Activated CD4-positive, CD25-positive, alpha-beta regulatory T cell treated with anti-CD3 and anti-CD28 coated beads, Interleukin-2, amount 50 U/mL, for 72 hours (primary cell): ENCODE results near the gene JCAD.
"Not testable (repeated sequence)": the region's sequence is repeated elsewhere in the genome, so short reads cannot be mapped to it uniquely, and the experiment has no call there.

ENCODE experiments used
- DNase-seq: peaks from one replicate; pipeline ENCODE4 v3.0.0; 2021

The JCAD gene

DNA sequence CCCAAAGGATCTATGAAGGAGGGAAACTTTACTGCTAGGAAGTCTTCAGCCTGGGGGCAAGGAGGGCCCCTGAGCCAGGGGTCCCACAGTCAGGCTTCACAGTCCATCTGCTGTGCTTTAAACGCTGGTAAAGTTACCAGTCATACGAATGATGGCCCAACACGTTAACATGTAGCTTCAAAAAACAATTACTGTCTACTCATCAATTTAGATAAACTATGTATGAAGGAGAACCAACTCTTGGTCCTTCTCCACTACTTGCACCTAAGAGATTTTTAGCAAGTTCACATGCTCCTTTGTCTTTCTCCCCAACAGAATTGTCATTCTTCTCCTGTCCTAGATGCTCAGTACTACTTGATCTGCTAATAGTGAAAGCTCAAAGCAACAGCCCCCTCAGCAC lies 16.6 kb downstream of the JCAD start:
- no peak for DNase-seq

- DNase-seq: no peak
Measured at GRCh38 chr10:30041196-30042105, 17.9 kb downstream of the JCAD start.

GRCh38 chr10:30040597-30040996 lies 18.8 kb downstream of the JCAD start:
- DNase-seq: no peak

DNA sequence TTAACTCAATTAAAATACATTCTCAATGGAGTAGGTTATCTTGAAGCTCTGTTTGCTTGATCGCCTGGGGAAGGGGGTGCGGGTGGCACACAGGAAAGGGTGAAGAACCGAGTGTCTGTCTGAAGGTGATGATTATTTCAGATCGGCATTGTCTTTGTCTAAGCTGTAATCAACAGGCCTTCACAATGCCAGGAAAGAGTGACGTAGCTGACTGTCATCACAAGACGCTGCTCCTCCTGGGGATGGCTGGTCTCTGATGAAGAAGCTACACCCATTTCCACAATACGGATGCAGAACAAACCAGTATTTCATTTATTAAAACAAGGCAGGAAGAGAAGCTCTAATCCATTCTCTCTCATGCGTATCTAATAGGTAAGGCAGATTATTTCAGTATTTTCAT lies 19.4 kb downstream of the JCAD start:
- no peak for DNase-seq

DNA sequence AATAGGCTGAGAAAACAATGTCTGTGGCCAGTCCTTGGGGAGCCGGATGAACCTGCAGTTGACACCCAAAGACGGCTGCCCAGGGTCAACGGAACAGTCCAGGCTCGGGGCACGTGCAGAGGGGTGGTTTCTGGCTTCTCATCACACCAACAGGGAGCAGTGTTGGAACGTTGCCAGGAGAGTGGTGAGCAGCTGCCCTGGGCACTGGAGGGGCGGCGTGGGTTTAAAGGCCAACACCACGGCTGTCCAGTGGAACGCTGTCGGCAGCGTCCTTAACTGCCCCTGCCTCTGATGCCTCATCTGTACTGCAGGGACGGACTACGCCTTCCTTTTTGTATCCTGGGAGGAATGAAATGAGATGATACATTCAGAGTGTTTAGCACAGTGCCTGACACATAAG lies 19.8 kb downstream of the JCAD start:
- DNase-seq: no peak

GRCh38 chr10:30038781-30039536 lies 20.4 kb downstream of the JCAD start:
- no peak for DNase-seq

DNA sequence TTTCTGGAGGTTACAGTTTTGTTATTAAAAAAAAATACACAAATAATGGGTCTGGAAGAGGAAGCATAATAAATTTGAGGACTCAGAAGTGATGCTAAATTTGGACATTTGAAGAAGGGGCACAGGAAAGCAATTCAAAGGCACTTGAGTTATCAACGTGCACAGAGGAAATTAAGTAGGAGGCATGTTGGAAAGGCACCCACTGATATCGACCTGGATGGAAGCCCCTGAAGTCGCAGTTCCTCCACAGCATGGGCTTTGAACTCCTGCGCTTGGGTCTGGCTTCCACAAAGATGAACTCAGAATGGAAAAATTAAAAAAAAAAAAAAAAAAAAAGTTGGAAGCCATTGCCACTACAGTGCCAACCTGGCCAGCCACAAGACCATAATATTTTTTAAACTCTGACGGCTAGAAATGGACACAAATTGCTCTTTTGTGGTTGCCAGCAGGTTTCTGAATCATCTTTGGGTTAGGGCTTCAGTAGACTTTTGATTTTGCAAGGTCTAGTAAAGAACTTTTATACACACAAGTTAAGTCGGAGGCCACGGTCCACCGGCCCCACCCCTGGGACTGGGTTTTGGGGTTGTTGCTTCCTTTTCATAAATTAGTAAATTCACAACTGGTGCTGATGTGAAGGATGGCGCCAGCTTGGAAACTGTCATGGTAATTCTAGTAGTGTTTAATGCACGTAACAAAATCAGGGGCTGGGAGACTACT lies 21.6 kb downstream of the JCAD start:
- DNase-seq: no peak

- DNase-seq: no peak
Measured at GRCh38 chr10:30036811-30037210, 22.6 kb downstream of the JCAD start.

DNA sequence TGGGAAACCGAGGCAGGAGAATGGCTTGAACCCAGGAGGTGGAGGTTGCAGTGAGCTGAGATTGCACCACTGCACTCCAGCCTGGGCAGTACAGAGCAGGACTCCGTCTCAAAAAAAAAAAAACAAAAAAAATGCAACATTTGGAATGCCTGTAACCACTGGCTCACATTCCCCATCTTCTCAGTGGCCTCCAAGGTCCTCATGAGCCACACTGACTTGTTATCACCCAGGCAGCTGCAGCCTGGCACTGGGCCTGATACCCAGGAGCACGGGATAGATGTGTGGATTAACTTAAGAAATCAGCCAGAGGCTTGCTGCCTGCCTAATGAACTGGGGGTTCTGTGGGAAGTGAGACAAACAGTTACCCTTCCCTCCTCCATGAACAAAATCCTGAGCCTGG lies 23.0 kb downstream of the JCAD start:
- no peak for DNase-seq

DNA sequence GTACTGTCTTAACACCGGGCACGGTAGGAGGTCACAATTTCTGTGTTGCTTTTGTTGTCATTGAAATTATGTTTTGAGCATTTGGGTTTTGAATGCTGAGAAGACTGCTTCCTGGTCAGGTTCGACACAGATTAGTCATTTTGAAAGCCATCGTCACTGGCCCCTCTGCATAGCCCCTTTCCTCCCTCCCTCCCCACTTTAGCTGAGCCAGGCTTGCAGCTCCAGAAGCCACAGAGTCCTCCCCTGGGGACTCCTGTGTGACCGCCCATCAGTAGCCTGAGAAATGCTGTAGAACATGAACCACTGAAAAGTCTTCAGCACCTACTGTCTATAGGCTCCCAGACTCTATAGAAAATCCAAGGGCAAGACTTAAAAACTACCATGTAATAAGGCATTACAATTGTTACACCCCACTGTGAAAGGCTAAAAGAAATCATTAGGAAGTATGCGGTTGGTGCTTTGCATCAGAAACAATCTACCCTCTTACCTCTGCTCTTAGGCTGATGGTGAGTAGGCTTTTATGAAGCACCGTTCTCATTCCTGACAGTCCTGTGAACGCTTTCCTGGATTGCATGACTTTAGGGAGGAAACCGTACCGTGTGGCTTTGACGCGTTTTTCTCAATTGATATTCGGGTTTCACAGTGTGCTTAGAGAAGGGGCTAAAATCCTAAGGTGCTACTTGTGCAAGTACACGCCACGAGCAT lies 24.8 kb downstream of the JCAD start:
- DNase-seq: no peak

DNA sequence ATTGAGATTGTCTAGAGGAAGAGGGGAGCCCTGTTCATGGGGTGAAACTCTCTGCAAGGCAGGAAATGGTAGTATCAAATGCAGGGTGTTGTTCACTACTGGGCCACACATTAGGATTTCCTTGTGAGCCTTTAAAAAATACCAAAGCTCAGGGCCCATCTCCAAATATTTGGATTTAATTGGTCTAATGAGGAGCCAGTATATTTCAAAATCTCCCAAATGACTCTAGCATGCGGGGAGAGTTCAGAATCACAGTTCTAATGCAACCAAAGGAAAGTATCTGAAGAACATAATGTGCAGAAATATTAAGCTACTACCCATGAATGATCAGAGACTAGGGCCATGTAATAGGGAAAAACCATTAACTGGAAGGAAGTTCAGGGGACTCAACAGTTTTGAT lies 27.3 kb downstream of the JCAD start:
- no peak for DNase-seq

DNA sequence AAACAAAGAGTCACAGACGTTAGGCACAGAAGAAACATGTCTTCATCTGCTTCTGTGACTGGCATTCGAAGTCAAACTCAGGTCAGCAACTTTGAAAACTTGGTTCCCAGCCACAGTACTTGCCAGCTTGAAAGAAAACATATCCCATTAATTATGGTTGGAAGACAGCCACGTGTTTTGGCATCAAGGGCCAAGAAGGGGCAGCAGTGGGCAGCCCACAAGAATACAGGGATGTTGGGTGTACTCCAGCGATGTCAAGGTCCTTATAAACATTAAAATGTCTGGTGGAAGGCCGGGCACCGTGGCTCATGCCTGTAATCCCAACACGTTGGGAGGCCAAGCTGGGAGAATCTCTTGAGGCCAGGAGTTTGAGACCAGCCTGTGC lies 29.5 kb downstream of the JCAD start:
- DNase-seq: no peak

- no peak for DNase-seq
Measured at GRCh38 chr10:30029164-30029871, 30.1 kb downstream of the JCAD start.

DNA sequence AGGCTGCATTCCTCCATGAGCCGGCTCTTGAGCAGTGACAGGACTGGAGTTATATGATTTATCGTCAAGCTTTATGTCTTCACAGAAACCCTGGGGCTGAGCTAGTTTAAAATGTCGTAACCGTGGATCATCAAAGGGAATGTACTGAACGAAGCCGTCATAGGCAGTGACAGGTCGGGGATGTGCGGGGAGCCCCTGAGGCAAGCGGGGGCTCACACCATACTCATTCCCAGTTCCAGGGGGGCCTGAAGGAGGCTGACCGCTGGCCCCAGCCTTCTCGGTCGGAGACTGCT lies 30.7 kb downstream of the JCAD start:
- no peak for DNase-seq

- peak; percentile 35 for DNase-seq
Measured at GRCh38 chr10:30028006-30028737, 31.2 kb downstream of the JCAD start.

DNA sequence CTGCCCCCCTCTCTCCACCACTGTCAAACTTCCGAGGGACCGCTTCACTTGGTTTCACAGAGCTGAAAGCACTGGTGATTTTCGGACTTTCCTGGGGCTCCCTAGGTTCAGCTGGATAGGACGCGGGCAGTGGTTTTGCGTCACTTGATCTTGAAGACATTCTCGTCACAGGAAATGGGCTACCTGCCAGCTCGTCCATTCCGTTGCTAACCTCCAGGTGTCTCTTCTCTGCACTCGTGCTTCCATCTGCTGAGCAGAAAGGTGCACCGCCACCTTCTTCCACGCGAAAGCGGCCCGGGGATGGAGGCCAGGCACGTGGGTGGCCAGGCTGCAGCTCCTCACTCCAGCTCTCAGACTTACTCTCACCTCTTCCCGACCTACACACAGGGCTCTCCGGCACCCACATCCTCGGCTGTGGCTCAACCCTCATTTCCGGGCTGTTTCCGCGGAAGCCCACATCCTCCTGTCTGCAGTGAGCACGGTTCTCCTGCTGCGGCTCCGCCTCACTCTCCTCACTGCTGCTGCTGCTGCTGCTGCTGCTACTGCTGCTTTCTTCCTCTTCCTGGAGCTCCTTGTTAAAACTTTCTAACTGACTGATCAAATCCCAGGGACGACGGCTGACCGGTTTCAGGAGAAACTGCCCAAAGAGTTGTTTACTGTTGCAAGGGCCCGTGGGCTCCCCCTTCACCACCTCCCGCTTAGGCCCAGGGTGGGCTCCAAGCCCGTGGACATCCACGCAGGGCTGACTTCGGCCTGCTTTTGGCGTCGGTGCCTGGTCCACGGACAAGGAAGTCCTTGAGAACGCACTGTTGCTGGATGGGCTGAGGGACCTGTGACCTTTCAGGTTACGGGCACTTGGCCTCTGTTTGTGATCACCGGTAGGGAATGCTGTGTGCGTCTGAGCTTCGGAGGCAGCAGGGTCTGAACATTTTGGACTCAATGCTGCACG lies 32.1 kb downstream of the JCAD start:
- peak; percentile 75 for DNase-seq

GRCh38 chr10:30026578-30026977 lies 32.8 kb downstream of the JCAD start:
- no peak for DNase-seq

GRCh38 chr10:30026080-30026479 lies 33.3 kb downstream of the JCAD start:
- no peak for DNase-seq

- not testable (repeated sequence) for DNase-seq
Measured at GRCh38 chr10:30025428-30025827, 34.0 kb downstream of the JCAD start.

DNA sequence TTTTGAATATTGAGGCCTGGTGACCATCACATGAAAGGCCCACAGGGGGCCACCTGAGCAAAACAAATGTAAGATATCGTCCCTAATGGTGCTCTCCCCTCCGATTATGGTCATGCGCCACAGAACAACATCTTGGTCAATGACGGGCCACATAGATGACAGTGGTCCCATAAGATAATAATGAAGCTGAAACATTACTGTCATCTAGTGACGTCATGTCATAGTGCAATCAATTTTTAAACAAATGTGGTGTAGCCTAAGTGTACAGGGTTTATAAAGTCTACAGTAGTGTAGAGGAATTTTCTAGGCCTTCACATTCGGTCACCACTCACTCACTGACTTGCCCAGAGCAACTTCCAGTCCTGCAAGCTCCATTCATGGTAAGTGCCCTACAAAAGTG lies 36.8 kb downstream of the JCAD start:
- DNase-seq: no peak

- DNase-seq: no peak
Measured at GRCh38 chr10:30019468-30019867, 39.9 kb downstream of the JCAD start.
